Activated effector memory CD4-positive, alpha-beta T cell treated with anti-CD3 and anti-CD28 coated beads, Interleukin-2, amount 50 U/mL, for 16 hours (primary cell): ENCODE data around the gene KDM4E.

ENCODE experiments used
- DNase-seq: peaks from one replicate; pipeline ENCODE4 v3.0.0-alpha.2; 2020

Gene KDM4E

GRCh38 chr11:95054356-95054755 is 29.3 kb downstream of the KDM4E start:
- no peak for DNase-seq

GRCh38 chr11:95055283-95055897 is 30.3 kb downstream of the KDM4E start:
- no peak for DNase-seq

- no peak for DNase-seq
Measured at GRCh38 chr11:95057959-95058358, 32.9 kb downstream of the KDM4E start.

GRCh38 chr11:95058621-95059020 is 33.6 kb downstream of the KDM4E start:
- DNase-seq, result no peak

GRCh38 chr11:95059046-95059445 is 34.0 kb downstream of the KDM4E start:
- DNase-seq, result no peak

GRCh38 chr11:95065336-95065735 is 40.3 kb downstream of the KDM4E start:
- DNase-seq, result no peak

GRCh38 chr11:95066716-95067038 is 41.6 kb downstream of the KDM4E start, which contains the start of gene SRSF8:
TSS of gene SRSF8 (plus strand) at chr11:95066919. CDS start at chr11:95067227, 308 bp downstream.
- no peak for DNase-seq

- DNase-seq, result peak; percentile 93
Measured at GRCh38 chr11:95067039-95067840, 42.2 kb downstream of the KDM4E start.

- DNase-seq, result no peak
Measured at GRCh38 chr11:95067841-95068219, 42.8 kb downstream of the KDM4E start.

- DNase-seq, result peak; percentile 87
Measured at GRCh38 chr11:95068549-95068948, 43.5 kb downstream of the KDM4E start.

- no peak for DNase-seq
Measured at GRCh38 chr11:95070471-95070870, 45.4 kb downstream of the KDM4E start.

- DNase-seq, result no peak
Measured at GRCh38 chr11:95072948-95073347, 47.9 kb downstream of the KDM4E start.

- DNase-seq, result no peak
Measured at GRCh38 chr11:95074792-95075563, 49.9 kb downstream of the KDM4E start.

GRCh38 chr11:95076416-95076815 is 51.4 kb downstream of the KDM4E start:
- DNase-seq, result no peak

- DNase-seq, result no peak
Measured at GRCh38 chr11:95076981-95077380, 51.9 kb downstream of the KDM4E start.
